Caco-2 (cell line): ENCODE measurements around the gene DGKE. TPM values are rescaled to one million over a fixed set of nuclear protein-coding genes. Genes with fewer than 3 reads are reported as not detected.
A peak's percentile ranks its signal among the peaks of the same experiment; 100 is the strongest.

Experiments
- BruUV-seq: library from RNA; stranded (reverse); fragments of 400-500 nt; replicated peaks from 2 replicates; lab custom pipeline; 2021; lab: Mats Ljungman, UMichigan
- CTCF ChIA-PET: fragments of 300-600 bp; sonication (Branson Sonifier 250); formaldehyde crosslinking; loops from one replicate; lab custom pipeline; 2022; ENCODE audit warnings: antibody characterized with exemption; lab: Charles Lee
- POLR2A ChIA-PET: fragments of 300-600 bp; sonication (Branson Sonifier 250); formaldehyde crosslinking; loops from one replicate; lab custom pipeline; 2022; ENCODE audit warnings: antibody characterized with exemption; lab: Charles Lee
- DNase-seq, 2 experiments: peaks; one replicate each; pipeline versions ENCODE4 v3.0.0 to v3.0.0-alpha.2; 2020 to 2022
- H3K27me3 ChIP-seq: replicated peaks from 2 replicates; pipeline ENCODE4 v1.6.0; 2011; ENCODE audit warnings: low read length; ENCODE audit not compliant: control insufficient read depth, insufficient read depth
- H3K36me3 ChIP-seq: 2 replicates; pipeline ENCODE4 v1.5.1; 2011; ENCODE audit warnings: low read length; ENCODE audit not compliant: control insufficient read depth, insufficient read depth
- H3K4me1 ChIP-seq: fragments of 250-450 bp; sonication (Bioruptor Pico); 2 replicates; pipeline ENCODE4 v1.5.1; 2020; ENCODE audit warnings: mild to moderate bottlenecking
- H3K4me3 ChIP-seq: 2 replicates; pipeline ENCODE4 v1.5.1; 2011; ENCODE audit warnings: low read depth, mild to moderate bottlenecking, control low read depth, low read length
- H3K9me3 ChIP-seq: fragments of 250-450 bp; sonication (Bioruptor Pico); 2 replicates; pipeline ENCODE4 v1.5.1; 2020; ENCODE audit warnings: mild to moderate bottlenecking, moderate library complexity
- H3K27ac Mint-ChIP-seq: one replicate; pipeline ENCODE4 v1.8.0; 2022; ENCODE audit warnings: mixed read lengths; ENCODE audit not compliant: unreplicated experiment
- H3K27me3 Mint-ChIP-seq: one replicate; pipeline ENCODE4 v1.8.0; 2022; ENCODE audit warnings: mixed read lengths; ENCODE audit not compliant: insufficient read depth, unreplicated experiment
- H3K36me3 Mint-ChIP-seq: one replicate; pipeline ENCODE4 v1.8.0; 2022; ENCODE audit warnings: mild to moderate bottlenecking, mixed read lengths; ENCODE audit not compliant: insufficient read depth, unreplicated experiment
- H3K4me1 Mint-ChIP-seq: one replicate; pipeline ENCODE4 v1.8.0; 2022; ENCODE audit warnings: low read depth, mixed read lengths; ENCODE audit not compliant: unreplicated experiment
- H3K4me3 Mint-ChIP-seq: one replicate; pipeline ENCODE4 v1.8.0; 2022; ENCODE audit warnings: mild to moderate bottlenecking, moderate library complexity, mixed read lengths; ENCODE audit not compliant: unreplicated experiment
- H3K9me3 Mint-ChIP-seq: one replicate; pipeline ENCODE4 v1.8.0; 2022; ENCODE audit warnings: mixed read lengths; ENCODE audit not compliant: unreplicated experiment
- CTCF ChIP-seq, 2 experiments: fragments of 200-600 bp in 1 of 2; IDR thresholded peaks; 1 replicate in 1 of 2; 2 replicates in 1 of 2; pipeline versions ENCODE4 v1.5.1 to v1.8.0; 2011 to 2022; ENCODE audit warnings: antibody characterized with exemption in 1 of 2, control low read depth in 1 of 2, inconsistent platforms in 1 of 2, low read depth in 1 of 2, low read length in 1 of 2, mild to moderate bottlenecking in 1 of 2, moderate library complexity in 1 of 2; ENCODE audit not compliant: insufficient read depth in 1 of 2, severe bottlenecking in 1 of 2, unreplicated experiment in 1 of 2
- intact Hi-C: fragments of 100-400 bp; cut with micrococcal nuclease; formaldehyde crosslinking; loops from one replicate; pipeline ENCODE4 v1.10.0; 2022; ENCODE audit not compliant: unreplicated experiment
- total RNA-seq: library from RNA; stranded (reverse); gene quantifications from 2 replicates; pipeline ENCODE4 v1.2.3, GENCODE V29; 2022

DGKE gene
- total RNA-seq, 1 experiment from 2014 or later, result 15.5 TPM

- POLR2A ChIA-PET, result interaction anchor here (0.5 to 1.0 kb wide), 3 partner anchors 94 to 214 kb away, joined by 3 to 10 read pairs (median 3); partner anchors contain the start of gene TRIM25
These were observed 14.4 kb upstream of the DGKE start for GRCh38 chr17:56819431-56820145.

GRCh38 chr17:56820207-56820606 lies 13.7 kb upstream of the DGKE start:
- no TSS peak for BruUV-seq
- H3K27me3 Mint-ChIP-seq, result peaks cover 3% of the 10 kb centered on the region

More at GRCh38 chr17:56819431-56820145, 14.4 kb upstream of the DGKE start:
- Histone ChIP-seq H3K9me3 (no peaks in the 10 kb centered on the region), H3K36me3 (no peaks in the 10 kb centered on the region), H3K4me3 (no peak overlapping the region), H3K27me3 (no peaks in the 10 kb centered on the region; the same call in 1 of the 2 replicates), H3K4me1 (peaks cover 4% of the 10 kb centered on the region; the same call in 1 of the 2 replicates)
- no TSS peak for BruUV-seq
- Mint-ChIP-seq H3K27me3 (peaks cover 3% of the 10 kb centered on the region), H3K4me3 (no peak overlapping the region), H3K9me3 (no peaks in the 10 kb centered on the region), H3K27ac (no peak overlapping the region), H3K4me1 (peaks cover 6% of the 10 kb centered on the region), H3K36me3 (no peaks in the 10 kb centered on the region)
- CTCF ChIA-PET, result interaction anchor here (0.5 to 1.8 kb wide), 14 partner anchors 15 to 191 kb away, joined by 3 to 37 read pairs (median 4); partner anchors contain the start of genes C17orf67, COIL, DGKE and TRIM25
- peak; percentile 81 to 90 for DNase-seq
- intact Hi-C loops, result loop anchor here (1.0 kb wide), 5 partner anchors 14 to 191 kb away; partner anchors contain the start of genes C17orf67 and COIL
- peak; percentile 75 to 90 for TF ChIP-seq CTCF (IDR thresholded peaks at IDR 0.05; ENCODE audit: insufficient read depth in 1 of 2, low read depth in 1 of 2, low read length in 1 of 2, severe bottlenecking in 1 of 2, unreplicated experiment in 1 of 2)

More at GRCh38 chr17:56820207-56820606, 13.7 kb upstream of the DGKE start:
- peaks cover 6% of the 10 kb centered on the region for H3K4me1 Mint-ChIP-seq
- H3K36me3 ChIP-seq, result no peaks in the 10 kb centered on the region
- intact Hi-C loops, result no loop called here
- no peaks in the 10 kb centered on the region for H3K9me3 Mint-ChIP-seq
- TF ChIP-seq CTCF (IDR thresholded peaks at IDR 0.05; ENCODE audit: insufficient read depth in 1 of 2, low read depth in 1 of 2, low read length in 1 of 2, severe bottlenecking in 1 of 2, unreplicated experiment in 1 of 2), result no peak
- no peak overlapping the region for H3K27ac Mint-ChIP-seq
- H3K4me1 ChIP-seq, result peaks cover 4% of the 10 kb centered on the region; the same call in 1 of the 2 replicates
- DNase-seq, result no peak
- CTCF ChIA-PET, result interaction anchor here (0.6 to 1.8 kb wide), 14 partner anchors 14 to 190 kb away, joined by 3 to 37 read pairs (median 4); partner anchors contain the start of genes C17orf67, COIL, DGKE and TRIM25
- no peak overlapping the region for H3K4me3 ChIP-seq
- H3K27me3 ChIP-seq, result no peaks in the 10 kb centered on the region; the same call in 1 of the 2 replicates
- H3K36me3 Mint-ChIP-seq, result no peaks in the 10 kb centered on the region
- no peaks in the 10 kb centered on the region for H3K9me3 ChIP-seq
- H3K4me3 Mint-ChIP-seq, result no peak overlapping the region
- POLR2A ChIA-PET, result interaction anchor here (0.5 to 1.0 kb wide), 2 partner anchors 94 to 123 kb away, joined by 3 to 10 read pairs; partner anchors contain the start of gene TRIM25
